RCC 7860 (cell line): ENCODE data around the gene ZNF652.
"Not testable (repeated sequence)": the region's sequence is repeated elsewhere in the genome, so short reads cannot be mapped to it uniquely, and the experiment has no call there.

Experiments
- DNase-seq: peaks from one replicate; pipeline ENCODE4 v3.0.0-alpha.2; 2015; ENCODE audit warnings: low spot score
- FAIRE-seq: peaks from 2 replicates; lab custom pipeline; 2012; peaks lifted over from hg19 to GRCh38; lab: Jason Lieb, UNC

ZNF652 gene

DNA sequence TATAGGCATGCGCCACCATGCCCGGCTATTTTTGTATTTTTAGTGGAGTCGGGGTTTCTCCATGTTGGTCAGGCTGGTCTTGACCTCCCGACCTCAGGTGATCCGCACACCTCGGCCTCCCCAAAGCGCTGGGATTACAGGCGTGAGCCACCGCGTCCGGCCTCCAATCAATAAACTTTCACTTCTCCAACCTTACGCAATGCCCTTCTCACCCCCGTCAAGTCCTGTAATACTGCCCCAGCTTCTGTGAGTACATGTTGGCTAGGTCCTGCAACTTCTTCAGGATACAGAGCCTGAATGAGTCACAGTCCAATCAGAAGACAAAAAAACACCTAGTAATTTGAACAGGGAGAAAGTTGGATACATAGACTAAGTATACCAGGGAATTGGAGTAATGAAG is 84.4 kb downstream of the ZNF652 start:
- no peak for FAIRE-seq
- no peak for DNase-seq

DNA sequence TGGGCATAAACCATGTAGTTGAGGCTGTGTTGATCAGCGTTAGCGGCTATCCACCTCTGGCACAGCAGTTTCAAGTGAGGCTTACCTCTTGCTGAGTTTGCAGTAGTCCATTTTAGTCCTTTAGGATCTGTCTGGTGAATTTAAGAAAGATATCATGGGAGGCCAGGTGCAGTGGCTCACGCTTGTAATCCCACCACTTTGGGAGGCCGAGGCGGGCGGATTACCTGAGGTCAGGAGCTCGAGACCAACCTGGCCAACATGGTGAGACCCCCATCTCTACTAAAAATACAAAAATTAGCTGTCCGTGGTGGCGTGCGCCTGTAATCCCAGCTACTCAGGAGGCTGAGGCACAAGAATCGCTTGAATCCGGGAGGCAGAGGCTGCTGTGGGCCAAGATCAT is 86.1 kb downstream of the ZNF652 start:
- not testable (repeated sequence) for DNase-seq, FAIRE-seq

DNA sequence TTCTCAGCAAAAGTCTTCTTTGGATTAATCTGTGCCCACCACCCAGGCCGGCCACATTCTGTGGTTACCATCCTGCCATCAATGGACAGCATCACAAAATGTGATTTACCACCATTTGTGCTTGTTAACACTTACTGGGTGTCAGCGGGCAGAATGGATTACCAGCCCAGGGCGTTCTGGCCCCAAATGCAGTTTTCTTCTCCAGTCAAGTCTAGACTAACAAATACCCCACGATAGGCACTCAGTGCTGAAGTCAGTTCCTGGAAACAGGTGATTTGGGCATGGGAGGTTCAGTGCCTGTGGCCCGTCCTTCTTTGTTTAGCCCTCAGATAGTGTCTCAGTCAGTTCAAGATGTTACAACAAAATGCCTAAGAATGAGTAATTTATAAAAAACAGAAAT is 92.7 kb downstream of the ZNF652 start:
- FAIRE-seq (no peak), DNase-seq (no peak)

DNA sequence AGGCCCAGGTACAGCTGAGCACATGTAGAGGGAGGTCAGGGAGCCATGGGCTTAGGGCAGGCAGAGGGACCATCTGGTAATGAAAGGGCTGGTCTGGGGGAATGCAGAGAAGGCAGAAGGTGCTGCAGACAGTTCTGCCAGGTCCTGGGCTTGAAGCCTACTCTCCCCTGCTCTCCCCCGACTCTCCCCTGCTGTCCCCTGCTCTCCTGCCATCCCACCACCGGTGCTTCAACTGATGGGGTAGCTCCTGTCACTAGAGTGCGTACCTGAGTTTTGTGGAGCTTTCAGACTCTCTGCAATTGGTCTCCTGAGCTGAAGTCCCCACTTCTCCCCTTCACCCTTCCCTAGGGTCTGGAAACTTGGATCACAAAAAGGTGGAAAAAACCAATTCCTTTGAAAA is 94.1 kb downstream of the ZNF652 start:
- DNase-seq, result no peak
- FAIRE-seq, result no peak

DNA sequence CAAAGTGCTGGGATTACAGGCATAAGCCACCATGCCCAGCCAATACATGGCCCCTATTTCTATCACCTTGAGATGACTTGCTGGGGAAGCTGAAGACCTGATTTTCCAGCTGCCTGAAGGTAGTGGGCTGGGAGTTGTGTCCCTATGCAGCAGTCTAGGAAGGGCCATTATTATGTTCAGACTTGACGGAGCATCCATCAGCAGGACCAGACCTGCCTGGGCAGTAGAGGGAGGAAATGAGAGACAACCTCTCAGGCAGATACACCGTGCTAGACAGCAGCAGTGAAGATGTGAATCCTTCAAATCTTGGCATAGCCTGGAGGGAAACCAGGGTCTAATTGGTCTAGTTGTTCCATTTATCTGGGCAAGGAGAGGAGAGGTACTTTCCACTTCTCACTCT is 95.8 kb downstream of the ZNF652 start:
- FAIRE-seq (no peak), DNase-seq (no peak)

DNA sequence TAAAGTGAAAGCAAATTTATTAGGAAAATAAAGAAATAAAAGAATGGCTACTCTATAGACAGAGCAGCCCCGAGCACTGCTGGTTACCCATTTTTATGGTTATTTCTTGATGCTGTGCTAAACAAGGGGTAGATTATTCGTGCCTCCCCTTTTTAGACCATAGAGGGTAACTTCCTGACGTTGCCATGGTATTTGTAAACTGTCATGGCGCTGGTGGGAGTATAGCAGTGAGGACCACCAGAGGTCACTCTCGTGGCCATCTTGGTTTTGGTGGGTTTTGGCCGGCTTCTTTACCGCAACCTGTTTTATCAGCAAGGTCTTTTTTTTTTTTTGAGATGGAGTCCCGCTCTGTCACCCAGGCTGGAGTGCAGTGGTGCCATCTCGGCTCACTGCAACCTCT is 100.5 kb downstream of the ZNF652 start:
- not testable (repeated sequence) for DNase-seq, FAIRE-seq

DNA sequence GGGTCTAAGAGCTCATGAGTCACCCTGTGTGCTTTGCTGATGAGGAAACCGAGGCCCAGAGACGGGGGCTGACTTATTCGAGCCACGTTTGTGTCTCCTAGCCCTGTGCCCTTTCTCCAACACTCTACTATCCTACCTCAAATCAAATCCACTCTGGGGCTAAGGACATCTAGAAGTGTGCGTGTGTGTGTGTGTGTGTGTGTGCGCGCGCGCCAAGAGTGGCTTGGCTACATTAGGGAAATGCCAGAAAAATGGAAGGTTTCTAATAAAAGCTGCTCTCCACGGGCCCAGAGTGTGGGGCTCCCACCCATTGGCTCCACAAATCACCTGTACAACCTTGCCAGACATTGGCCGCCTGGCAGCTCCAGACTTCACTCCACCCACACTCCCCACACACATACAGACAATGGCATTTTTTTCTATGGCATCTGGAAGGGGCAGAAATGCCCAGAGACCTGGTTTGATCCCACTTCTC is 101.2 kb downstream of the ZNF652 start:
- DNase-seq (no peak), FAIRE-seq (no peak)

DNA sequence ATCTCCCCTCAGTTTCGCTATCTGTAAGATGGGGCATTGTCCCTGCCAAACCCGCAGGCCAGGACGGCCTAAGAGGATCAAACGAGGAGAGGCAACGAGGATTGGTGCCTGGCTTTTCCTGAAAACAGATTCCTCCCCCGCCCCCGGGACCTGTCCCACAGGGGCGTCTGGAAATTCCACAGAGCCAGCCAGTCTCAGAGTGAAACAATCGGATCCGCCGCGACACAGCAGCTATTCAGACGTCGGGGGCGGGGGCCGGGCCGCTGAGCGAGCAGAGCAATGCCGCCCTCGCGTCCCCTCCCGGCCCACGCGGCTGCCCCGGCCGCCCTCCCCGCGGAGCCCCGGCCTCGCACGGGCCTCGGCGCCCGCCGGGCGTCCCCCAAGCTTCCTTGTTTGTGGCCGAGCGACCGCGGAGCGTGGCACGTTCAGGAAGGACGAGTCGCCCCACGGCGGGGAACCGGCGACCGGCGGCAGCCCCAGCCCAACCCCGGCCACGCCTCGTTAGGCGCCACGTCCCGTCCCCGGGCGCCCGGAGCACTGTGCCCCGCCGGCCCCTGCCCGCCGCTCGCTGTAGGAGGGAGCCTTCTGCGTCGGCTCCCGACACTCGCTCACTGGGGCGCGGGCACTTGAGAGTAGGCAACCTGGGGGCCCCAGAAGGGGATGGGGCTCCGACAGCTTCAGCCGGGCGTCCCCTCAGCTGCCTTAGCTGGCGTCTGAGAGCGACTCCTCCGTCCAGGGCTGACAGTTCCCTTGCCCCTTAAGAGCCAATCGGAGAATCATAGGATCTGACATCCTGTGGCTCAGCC is 101.8 kb downstream of the ZNF652 start:
- DNase-seq (peak; percentile 79), FAIRE-seq (no peak)

DNA sequence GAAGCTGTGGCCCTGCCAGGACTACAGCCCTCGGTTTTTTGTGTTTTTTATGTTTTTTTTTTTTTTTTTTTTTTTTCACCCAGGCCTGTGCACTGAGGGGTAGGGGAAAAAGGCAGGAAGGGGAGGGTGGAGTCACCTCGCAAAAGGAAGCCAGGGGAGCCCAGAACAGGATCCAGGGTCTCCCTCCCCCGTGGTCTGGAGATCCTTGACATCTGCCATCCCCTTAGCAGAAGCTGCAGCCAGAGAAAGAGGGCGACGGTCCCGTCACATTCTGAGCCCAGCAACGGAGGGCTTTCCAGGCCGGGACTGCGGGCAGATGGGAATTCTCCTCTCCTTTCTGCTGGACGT is 102.4 kb downstream of the ZNF652 start:
- DNase-seq (no peak), FAIRE-seq (no peak)

DNA sequence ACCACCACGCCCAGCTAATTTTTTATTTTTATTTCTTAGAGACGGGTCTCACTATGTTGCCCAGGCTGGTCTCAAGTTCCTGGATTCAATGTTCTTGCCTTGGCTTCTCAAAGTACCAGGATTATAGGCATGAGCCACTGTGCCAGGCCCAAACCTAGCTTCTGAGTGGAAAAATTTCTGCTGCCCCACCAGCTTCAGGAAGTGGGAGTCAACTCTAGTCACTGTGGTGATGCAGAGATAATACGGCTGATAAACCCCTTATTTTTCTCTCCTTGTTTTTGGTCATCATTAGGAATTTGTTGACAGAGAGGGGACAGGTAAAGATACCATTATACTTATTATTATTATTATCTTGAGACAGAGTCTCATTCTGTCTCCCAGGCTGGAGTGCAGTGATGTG is 103.7 kb downstream of the ZNF652 start:
- FAIRE-seq (no peak), DNase-seq (no peak)

DNA sequence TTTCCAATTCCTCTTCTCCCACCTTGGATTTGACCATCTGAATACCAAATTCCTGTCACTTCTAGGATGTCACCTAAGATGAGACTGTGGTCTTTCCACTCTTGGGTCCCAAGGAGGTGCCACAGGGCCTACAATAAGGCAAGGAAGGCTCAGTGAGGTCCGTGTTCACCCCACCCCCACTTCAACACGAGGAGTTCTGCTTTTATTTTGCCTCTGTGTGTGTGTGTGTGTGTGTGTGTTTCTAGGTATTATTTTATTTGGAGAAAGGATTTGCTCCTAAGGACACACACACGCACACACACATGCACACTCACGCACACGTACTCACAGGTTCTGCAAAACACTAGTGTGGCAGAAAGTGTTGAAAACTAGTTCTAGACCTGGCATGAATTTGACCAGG is 106.9 kb downstream of the ZNF652 start:
- FAIRE-seq (no peak), DNase-seq (no peak)

DNA sequence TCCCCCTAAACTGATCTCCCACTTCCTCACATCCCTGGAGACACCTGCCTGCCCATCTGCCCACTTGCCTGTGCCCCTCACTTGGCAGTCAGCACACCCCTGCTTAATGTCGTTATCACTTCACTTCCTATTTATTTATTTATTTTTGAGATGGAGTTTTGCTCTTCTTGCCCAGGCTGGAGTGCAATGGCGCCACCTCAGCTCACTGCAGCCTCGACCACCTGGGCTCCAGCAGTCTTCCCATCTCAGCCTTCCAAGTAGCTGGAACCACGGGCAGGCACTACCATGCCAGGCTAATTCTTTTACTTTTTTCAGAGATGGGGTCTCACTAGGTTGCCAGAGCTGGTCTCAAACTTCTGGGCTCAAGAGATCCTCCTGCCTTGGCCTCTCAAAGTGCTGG is 108.0 kb downstream of the ZNF652 start:
- no peak for DNase-seq
- FAIRE-seq, result no peak

DNA sequence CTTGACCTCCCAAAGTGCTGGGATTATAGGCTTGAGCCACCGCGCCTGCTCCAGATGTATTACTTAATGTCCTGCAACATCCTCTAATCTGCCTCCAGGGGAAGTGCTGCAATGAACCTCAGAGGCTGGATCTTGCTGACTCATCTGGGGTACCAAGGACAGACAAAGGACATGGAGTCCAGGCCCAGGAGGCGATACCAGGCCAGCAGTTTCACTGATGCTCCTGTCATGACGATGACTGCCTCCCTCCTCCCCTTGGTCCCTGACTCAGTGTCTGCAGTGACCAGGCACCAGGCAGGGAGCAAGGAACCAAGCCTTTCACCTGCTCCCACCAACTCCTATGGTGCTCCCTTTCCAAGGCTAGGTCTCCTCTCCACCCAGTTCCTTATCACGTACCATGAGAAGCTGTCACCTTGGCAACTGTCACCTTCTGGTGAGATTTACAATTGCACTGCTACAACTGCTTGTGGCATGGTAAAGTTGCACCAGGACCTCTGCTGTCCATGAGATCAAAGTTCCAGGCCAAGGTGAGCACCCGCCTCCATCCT is 109.8 kb downstream of the ZNF652 start:
- DNase-seq (no peak), FAIRE-seq (no peak)

DNA sequence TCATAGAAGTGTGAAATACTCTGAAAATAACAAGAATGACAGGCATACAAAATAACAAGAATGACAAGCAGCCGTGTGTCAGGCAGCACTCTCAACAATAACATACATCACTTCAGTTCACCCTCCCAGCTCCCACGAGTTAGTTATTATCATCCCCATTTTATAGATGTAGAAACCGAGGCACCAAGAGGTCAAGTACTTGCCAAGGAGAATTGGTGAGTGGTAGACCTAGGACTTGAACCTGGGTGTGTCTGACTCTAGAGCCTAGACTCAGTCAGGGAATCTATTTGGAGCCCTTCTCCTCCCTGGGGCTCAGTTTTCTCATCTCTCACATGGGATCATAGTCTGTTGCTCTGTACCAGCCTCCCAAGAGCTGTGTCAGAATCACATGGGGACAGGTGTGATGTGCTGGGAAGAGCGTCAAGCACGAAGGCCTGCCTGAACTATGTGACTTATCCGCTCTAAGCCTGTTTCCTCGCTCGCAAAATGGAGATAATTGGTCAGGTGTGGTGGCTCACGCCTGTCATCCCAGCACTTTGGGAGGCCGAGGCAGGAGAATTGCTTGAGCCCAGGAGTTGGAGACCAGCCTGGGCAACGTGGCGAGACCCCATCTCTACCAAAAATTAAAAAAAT is 112.0 kb downstream of the ZNF652 start:
- DNase-seq, result no peak
- no peak for FAIRE-seq

DNA sequence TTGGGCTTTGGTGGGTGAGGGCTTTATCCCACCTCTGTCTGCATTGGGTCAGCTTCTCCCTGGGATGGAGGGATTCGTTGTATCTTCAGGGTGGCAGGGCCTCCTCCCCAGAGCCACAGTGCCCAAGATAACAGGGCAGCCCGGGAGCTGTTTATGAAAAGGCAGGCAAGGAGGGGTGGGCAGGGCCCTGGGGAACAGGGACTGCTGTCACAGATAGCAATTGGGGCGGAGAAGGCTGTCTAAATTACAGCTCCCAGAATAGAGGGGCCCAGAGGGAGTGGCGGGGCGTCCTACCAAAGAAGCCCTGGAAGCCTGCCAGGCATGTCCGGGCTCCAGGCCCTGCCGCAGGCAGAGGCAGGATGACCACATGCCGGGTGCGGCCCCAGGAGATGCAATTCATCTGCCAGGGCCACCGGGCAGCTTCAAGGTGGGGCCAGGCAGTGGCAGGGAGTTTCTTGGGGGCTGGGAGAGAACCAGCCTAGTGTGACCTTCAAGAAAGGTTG is 112.7 kb downstream of the ZNF652 start:
- FAIRE-seq, result no peak
- no peak for DNase-seq

DNA sequence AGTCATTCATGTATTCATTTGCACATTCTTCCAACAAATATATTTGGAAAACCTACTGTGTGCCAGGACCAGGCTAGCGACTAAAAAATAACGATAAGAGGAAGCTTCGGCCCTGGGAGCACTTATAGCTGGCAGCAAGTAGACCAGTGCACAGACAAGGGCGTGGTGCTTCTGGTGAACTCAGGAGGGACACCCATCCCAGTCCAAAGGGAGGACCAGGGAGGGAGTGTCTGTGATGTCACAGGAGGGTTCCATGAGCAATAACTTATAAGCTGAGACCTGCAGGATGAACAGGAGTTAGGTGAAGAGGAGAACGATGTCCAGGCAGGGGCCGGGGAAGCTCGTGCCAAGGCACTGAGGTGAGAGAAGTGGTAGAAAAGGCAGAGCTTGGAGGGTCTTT is 114.1 kb downstream of the ZNF652 start:
- DNase-seq (no peak), FAIRE-seq (no peak)

DNA sequence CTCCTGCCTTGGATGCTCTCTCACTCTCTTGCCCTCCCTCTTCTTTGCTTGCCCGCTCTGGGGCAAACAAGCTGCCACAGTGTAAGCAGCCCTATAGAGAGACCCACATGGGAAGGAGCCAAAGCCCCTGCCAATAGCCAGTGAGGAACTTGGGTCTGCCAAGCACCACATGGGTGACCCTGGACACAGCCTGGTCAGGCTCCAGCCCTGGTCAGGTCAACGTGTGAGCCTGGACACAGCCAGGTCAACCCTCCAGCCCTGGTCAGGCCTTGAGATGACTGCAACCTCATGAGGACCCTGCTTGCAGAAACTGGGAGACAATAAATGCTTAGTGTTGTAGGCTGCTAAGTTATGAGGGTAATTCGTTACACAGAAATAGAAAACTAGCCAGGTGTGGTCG is 117.2 kb downstream of the ZNF652 start:
- FAIRE-seq (no peak), DNase-seq (no peak)
